ENCODE data around the gene COLEC12.

Gene COLEC12

DNA sequence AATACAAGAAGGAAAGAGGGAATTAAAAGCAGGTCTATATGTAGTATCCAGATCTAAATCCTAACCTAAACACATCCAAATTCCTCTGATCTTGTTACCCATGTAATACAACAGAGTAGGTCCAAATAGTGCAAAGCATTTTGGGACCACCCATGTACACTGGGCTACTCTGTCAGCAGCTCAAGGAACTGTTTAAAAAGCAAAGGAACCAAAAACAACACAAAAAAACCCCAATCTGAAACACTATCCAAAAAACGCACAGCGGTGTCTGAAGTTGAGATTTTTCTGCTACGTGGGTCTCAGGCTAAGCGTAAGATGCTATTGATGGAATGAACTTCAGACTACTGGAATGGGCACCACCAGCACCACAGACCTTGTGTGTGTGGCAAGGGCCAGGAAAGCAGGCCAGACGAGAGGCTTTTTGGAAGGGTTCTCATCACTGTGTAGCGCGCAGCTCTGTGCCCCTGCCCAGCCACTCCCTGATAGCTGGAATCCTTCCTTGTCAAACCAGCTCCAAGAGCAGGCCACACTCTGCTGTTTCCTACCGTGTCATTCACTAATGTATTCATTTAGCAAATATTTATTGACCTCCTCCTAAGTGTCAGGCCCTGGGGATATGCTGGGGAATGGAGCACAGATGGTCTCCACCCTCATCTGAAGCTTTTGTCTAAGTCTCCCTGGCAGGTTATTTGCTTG lies 101.4 kb downstream of the COLEC12 start:
- H3K4me3 ChIP-seq (ENCODE audit: low read length): no peak overlapping the region
- no peak for DNase-seq (ENCODE audit: low read depth, low spot score)

- DNase-seq (ENCODE audit: low read depth, low spot score): no peak
- no peak overlapping the region for H3K4me3 ChIP-seq (ENCODE audit: low read length)
Observed at GRCh38 chr18:396556-396955, 103.9 kb downstream of the COLEC12 start.

DNA sequence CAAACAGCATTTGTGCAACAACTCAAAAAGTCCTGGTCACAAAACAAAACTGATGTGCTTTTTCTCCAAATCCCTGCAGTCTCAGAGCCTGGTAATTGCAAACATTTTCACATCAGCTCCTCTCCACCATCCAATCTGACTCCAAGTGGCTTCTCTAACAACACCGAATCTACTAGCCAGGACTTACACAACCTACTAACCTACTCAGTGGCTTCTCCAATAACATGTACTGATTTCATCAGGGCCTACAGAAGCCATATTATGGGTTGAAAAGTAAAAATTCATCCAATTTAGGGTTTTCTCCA lies 104.3 kb downstream of the COLEC12 start:
- no peak for DNase-seq (ENCODE audit: low read depth, low spot score)
- H3K4me3 ChIP-seq (ENCODE audit: low read length): no peak overlapping the region

DNA sequence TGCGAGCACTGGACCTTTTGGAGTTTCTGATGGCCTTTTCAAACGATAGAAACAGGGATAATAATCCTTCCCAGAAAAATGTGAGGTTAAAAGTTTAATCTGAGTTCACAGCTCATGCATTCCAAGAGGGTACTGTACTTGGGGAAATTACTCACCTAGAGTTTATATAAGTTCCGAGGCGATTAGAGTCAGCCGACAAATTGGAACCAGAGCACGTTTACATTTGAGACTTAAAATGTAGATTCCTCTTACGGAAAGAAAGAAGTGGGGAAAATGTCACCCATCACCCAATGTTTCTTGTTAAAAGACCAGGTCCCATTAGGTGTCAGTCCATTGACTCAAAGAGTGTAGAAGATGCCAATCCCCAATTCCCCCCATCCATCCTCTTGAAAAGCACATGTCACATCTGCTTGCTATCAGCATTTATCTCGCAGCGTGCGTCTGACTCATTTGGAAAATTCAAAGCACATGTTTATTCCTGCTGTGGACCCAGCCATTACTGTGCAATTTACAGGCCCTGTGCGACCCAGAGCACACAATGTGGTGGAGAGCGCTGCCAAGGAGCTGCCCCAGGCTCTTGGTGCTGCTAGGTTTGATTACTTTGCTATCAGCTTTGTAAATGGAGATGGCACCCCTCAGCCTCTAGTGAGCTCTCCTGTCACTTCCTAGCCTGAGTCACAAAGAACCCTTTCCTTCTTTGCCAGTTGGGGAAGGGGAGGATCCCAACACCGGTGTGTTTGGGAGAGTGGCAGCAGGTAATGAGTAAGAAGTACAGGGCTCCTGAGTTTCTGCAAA lies 104.8 kb downstream of the COLEC12 start:
- DNase-seq (ENCODE audit: low read depth, low spot score): no peak
- H3K4me3 ChIP-seq (ENCODE audit: low read length): no peak overlapping the region

- no peak overlapping the region for H3K4me3 ChIP-seq (ENCODE audit: low read length)
- no peak for DNase-seq (ENCODE audit: low read depth, low spot score)
Observed at GRCh38 chr18:394987-395362, 105.5 kb downstream of the COLEC12 start.

DNA sequence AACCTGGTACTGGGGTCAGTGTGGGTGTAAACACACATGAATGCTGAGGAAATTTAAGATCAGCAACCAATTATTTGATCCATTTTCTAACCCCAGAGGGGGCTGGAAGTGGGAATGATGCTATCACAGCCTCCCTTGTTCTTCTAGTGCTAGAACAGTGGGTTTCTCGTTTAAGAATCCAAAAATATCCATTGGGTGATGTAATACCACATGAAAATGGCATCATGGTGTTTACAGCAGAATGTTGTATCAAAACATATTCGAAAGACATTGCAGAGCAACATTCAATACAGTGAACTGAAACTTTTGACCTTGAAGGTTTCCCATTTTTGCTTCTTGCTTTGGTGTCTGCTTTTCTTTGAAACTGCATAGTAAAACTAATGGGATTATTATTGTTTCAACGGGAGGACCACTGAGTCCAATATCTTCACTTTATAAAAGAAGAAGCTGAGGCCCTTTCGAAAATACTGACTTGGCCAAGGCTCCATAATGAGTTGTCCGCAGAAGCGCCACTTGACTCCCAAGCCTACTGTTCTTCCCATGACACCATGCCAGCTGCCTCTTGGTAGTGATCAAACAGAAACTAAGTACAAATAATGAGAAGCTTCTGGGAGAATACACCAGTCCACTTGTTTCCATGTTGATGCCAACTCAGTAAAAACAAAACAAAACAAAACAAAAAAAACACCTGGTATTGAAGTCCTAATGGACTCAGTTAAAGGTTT lies 106.1 kb downstream of the COLEC12 start:
- no peak overlapping the region for H3K4me3 ChIP-seq (ENCODE audit: low read length)
- DNase-seq (ENCODE audit: low read depth, low spot score): no peak

DNA sequence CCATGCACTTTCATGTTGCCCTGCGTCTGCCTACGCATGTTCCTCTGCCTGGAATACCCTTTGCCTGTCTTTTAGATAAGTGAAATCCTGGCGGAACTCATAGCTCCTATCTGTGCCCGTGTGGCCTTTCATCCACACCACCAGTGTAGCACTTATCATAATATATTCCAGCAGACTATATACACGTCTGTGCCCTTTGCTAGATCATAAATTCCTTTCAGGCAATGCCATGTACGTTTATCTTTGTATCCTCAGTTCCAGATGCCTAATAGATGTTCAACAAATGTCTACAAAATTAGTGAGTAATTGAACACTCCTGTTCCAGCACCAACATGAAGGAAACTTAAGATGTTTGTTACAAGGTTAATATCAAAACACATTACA lies 106.9 kb downstream of the COLEC12 start:
- DNase-seq (ENCODE audit: low read depth, low spot score): no peak
- no peak overlapping the region for H3K4me3 ChIP-seq (ENCODE audit: low read length)

DNA sequence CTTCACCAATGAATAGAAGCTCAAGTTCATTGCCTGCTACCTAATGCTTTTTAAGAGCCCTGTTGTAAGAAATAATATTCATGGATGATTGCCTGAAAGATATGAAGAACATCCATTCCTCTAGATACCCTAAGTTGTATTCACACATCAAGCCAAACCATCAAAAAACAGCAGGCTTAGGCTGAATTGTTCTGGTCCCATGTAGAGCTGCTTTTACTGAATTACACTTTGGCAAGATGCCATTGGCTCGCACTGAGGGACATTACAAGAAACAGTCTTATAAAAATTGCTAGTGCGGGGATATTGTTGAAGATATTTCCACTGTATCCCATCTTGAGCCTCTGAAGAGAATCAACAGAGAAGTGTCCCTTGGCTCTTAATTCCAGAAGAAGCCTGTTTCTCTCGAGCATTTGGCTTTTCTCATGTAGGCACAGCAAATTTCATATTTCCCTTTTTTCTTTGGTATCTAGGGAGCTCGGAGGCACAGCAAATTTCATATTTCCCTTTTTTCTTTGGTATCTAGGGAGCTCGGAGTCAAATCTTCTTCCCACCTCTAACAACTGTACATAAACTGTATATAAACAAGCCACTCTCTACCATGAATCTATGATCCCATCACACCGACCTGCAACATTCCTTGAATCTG lies 107.5 kb downstream of the COLEC12 start:
- DNase-seq (ENCODE audit: low read depth, low spot score): no peak
- no peak overlapping the region for H3K4me3 ChIP-seq (ENCODE audit: low read length)

- H3K4me3 ChIP-seq (ENCODE audit: low read length): no peak overlapping the region
- no peak for DNase-seq (ENCODE audit: low read depth, low spot score)
Observed at GRCh38 chr18:390741-391478, 109.6 kb downstream of the COLEC12 start.

GRCh38 chr18:389658-390357 lies 110.7 kb downstream of the COLEC12 start:
- H3K4me3 ChIP-seq (ENCODE audit: low read length): no peak overlapping the region
- peak; percentile 81 for DNase-seq (ENCODE audit: low read depth, low spot score)

DNA sequence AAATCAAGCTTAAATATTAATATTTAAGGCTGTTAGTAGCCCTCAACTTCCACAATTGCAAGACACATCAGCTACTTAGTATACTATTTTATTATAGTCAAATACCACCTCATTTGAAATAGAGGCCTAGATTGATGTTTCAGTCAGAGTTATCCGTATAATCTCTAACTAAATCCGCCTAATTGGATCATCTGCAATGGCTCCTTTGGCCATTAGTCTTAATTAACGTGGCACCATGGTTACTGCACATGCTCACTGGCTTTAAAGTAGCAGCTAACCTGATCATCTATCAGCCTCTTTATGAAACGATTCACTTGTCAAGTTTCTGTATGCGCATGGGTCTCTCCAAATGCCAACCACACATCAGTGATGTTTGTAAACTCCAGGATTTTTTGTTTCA lies 112.3 kb downstream of the COLEC12 start:
- no peak for DNase-seq (ENCODE audit: low read depth, low spot score)
- no peak overlapping the region for H3K4me3 ChIP-seq (ENCODE audit: low read length)

- no peak for DNase-seq (ENCODE audit: low read depth, low spot score)
- H3K4me3 ChIP-seq (ENCODE audit: low read length): no peak overlapping the region
Observed at GRCh38 chr18:386994-387393, 113.5 kb downstream of the COLEC12 start.

- DNase-seq (ENCODE audit: low read depth, low spot score): no peak
- no peak overlapping the region for H3K4me3 ChIP-seq (ENCODE audit: low read length)
Observed at GRCh38 chr18:384897-385296, 115.6 kb downstream of the COLEC12 start.

GRCh38 chr18:383135-383534 lies 117.4 kb downstream of the COLEC12 start:
- DNase-seq (ENCODE audit: low read depth, low spot score): no peak
- no peak overlapping the region for H3K4me3 ChIP-seq (ENCODE audit: low read length)

DNA sequence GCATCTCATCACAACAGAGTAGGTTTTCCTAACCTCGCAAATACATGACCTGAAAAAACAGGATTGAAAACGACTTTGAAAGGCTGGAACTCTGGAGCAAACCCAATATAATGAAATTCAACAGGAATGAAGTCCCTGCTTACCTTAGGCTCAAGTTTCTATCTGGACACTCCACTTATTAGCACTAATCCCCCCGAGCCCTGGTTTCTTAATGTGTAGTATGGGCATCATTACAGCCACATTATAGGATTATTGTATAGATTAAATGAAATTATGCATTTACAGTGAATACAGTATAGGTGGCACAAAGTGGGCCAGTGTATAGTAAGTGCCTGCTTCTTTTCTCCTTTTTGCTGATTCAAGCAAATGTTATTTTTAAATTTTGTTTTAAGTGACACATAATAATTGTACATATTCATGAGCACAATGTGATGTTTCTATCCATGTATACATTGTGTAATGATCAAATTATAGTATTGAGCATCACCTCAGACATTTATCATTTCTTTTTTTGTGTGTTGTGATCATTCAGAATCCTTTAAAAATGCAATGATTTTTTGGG lies 118.0 kb downstream of the COLEC12 start:
- no peak for DNase-seq (ENCODE audit: low read depth, low spot score)
- H3K4me3 ChIP-seq (ENCODE audit: low read length): no peak overlapping the region

GRCh38 chr18:379681-380330 lies 120.7 kb downstream of the COLEC12 start:
- H3K4me3 ChIP-seq (ENCODE audit: low read length): no peak overlapping the region
- peak; percentile 31 for DNase-seq (ENCODE audit: low read depth, low spot score)

DNA sequence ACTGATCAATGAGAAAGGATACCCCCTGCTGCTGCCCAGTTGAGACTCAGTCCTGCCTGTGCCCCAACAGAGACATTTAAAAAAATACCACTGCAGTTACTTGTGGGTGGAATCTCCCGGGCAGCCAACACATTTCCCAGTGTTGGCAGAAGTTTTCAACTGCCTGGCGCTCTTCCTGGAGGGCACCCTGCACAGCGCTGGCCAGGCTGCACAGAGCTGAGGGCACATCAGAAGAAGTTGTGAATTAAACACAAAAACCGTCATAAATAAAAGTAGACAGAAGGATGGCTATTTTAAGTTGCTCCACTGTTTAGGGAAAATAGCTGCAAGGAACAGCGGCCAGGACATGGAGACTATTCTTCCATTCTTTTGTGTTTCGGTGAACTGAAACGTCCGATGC lies 122.4 kb downstream of the COLEC12 start:
- H3K4me3 ChIP-seq (ENCODE audit: low read length): no peak overlapping the region
- no peak for DNase-seq (ENCODE audit: low read depth, low spot score)

DNA sequence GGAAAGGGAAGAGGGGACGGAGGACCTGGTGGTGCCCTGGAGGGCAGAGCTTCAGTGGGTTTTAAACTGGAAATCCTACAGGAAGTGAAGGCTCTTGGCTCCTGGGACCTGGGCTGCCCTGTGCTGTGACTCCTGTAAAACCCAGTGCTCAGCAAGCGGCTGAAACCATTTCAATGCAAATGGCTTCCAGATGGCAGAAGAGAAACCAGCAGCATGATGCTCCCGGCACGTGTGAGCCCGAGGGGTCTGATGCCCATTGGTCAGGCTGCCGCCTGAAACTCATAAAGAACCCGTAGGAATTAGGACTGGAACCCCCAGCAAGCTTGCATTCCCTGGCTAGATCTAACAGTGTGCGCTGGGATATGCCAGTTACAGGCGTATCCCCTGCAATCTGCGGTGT lies 123.4 kb downstream of the COLEC12 start:
- no peak overlapping the region for H3K4me3 ChIP-seq (ENCODE audit: low read length)
- DNase-seq (ENCODE audit: low read depth, low spot score): no peak

All from Jurkat, Clone E6-1 (cell line).